Loucy (cell line): Measurements from ENCODE around the gene STXBP2.

ENCODE experiments used
- H2AFZ ChIP-seq: fragments of 200-600 bp; sonication (generic); 2 replicates; pipeline ENCODE4 v1.6.0; 2016; ENCODE audit warnings: antibody characterized with exemption, mild to moderate bottlenecking, low read length, moderate library complexity
- H3F3A ChIP-seq: fragments of 200-600 bp; 2 replicates; pipeline ENCODE4 v1.6.0; 2016; ENCODE audit warnings: antibody characterized with exemption, low read depth, mild to moderate bottlenecking
- H3K27me3 ChIP-seq: fragments of 200-600 bp; sonication (generic); 2 replicates; pipeline ENCODE4 v1.6.1; 2014; ENCODE audit warnings: low read length, mild to moderate bottlenecking; ENCODE audit not compliant: insufficient read depth, poor library complexity, severe bottlenecking
- H3K36me3 ChIP-seq: fragments of 200-600 bp; sonication (generic); 2 replicates; pipeline ENCODE4 v1.6.1; 2016; ENCODE audit warnings: low read length; ENCODE audit not compliant: insufficient read depth
- H3K4me1 ChIP-seq: fragments of 200-600 bp; sonication (generic); 2 replicates; pipeline ENCODE4 v1.5.1; 2014; ENCODE audit warnings: low read length, mild to moderate bottlenecking; ENCODE audit not compliant: insufficient read depth, poor library complexity, severe bottlenecking
- H3K4me2 ChIP-seq: fragments of 200-600 bp; sonication (generic); 2 replicates; pipeline ENCODE4 v1.6.0; 2014; ENCODE audit warnings: antibody characterized with exemption, low read length, low read depth, mild to moderate bottlenecking; ENCODE audit not compliant: poor library complexity, severe bottlenecking
- H3K4me3 ChIP-seq: fragments of 200-600 bp; sonication (generic); 2 replicates; pipeline ENCODE4 v1.5.1; 2014; ENCODE audit warnings: low read length, mild to moderate bottlenecking, mixed read lengths; ENCODE audit not compliant: poor library complexity, severe bottlenecking
- H3K79me2 ChIP-seq: fragments of 200-600 bp; sonication (generic); 2 replicates; pipeline ENCODE4 v1.6.1; 2014; ENCODE audit warnings: low read length; ENCODE audit not compliant: insufficient read depth
- H3K9ac ChIP-seq: fragments of 200-600 bp; sonication (generic); 2 replicates; pipeline ENCODE4 v1.6.0; 2014; ENCODE audit warnings: mild to moderate bottlenecking, low read depth, low read length, moderate library complexity; ENCODE audit not compliant: poor library complexity, severe bottlenecking
- H3K9me2 ChIP-seq: fragments of 200-600 bp; sonication (generic); replicated peaks from 2 replicates; pipeline ENCODE4 v1.6.1; 2016; ENCODE audit warnings: low read depth, low read length, mixed read lengths
- H3K9me3 ChIP-seq: fragments of 200-600 bp; sonication (generic); 2 replicates; pipeline ENCODE4 v1.6.1; 2014; ENCODE audit warnings: mild to moderate bottlenecking, antibody characterized with exemption, low read length, low read depth; ENCODE audit not compliant: insufficient read depth
- H4K20me1 ChIP-seq: fragments of 200-600 bp; sonication (generic); 2 replicates; pipeline ENCODE4 v1.6.0; 2014; ENCODE audit warnings: antibody characterized with exemption, low read length, mild to moderate bottlenecking; ENCODE audit not compliant: insufficient read depth, poor library complexity, severe bottlenecking
- CTCF ChIP-seq: fragments of 200-600 bp; sonication (generic); conservative IDR thresholded peaks from 2 replicates; pipeline ENCODE4 v1.5.1; 2014; ENCODE audit warnings: mild to moderate bottlenecking, antibody characterized with exemption, low read length
- EZH2phosphoT487 ChIP-seq: fragments of 200-600 bp; IDR thresholded peaks from 2 replicates; pipeline ENCODE4 v1.6.1; 2018; ENCODE audit warnings: antibody characterized with exemption, mild to moderate bottlenecking, moderate library complexity, borderline replicate concordance

Gene STXBP2

GRCh38 chr19:7682175-7682855 lies 45.4 kb downstream of the STXBP2 start:
- TF ChIP-seq EZH2phosphoT487 (no peak), CTCF (no peak)
- Histone ChIP-seq H3K9me2 (no peaks in the 10 kb centered on the region), H3K4me1 (peaks cover 26% of the 10 kb centered on the region), H3F3A (no peaks in the 10 kb centered on the region), H3K9ac (peak overlapping the region; percentile 92), H2AFZ (no peak overlapping the region), H3K27me3 (no peaks in the 10 kb centered on the region), H3K36me3 (no peaks in the 10 kb centered on the region; the same call in 1 of the 2 replicates), H3K79me2 (peaks cover 28% of the 10 kb centered on the region), H3K4me2 (peak overlapping the region; percentile 89), H3K4me3 (peak overlapping the region; percentile 95), H3K9me3 (no peaks in the 10 kb centered on the region), H4K20me1 (peaks cover 17% of the 10 kb centered on the region)

GRCh38 chr19:7685546-7686445 lies 48.9 kb downstream of the STXBP2 start:
- H3K9ac ChIP-seq: no peak overlapping the region
- peaks cover 17% of the 10 kb centered on the region for H4K20me1 ChIP-seq
- peaks cover 27% of the 10 kb centered on the region for H3K79me2 ChIP-seq
- H3K4me2 ChIP-seq: no peak overlapping the region
- no peaks in the 10 kb centered on the region; the same call in 1 of the 2 replicates for H3K36me3 ChIP-seq
- H3K27me3 ChIP-seq: no peaks in the 10 kb centered on the region
- no peaks in the 10 kb centered on the region for H3K9me3 ChIP-seq
- H3K9me2 ChIP-seq: no peaks in the 10 kb centered on the region
- peaks cover 4% of the 10 kb centered on the region for H3K4me1 ChIP-seq
- no peak overlapping the region for H2AFZ ChIP-seq
- H3K4me3 ChIP-seq: no peak overlapping the region
- no peaks in the 10 kb centered on the region for H3F3A ChIP-seq
- no peak for TF ChIP-seq CTCF
- TF ChIP-seq EZH2phosphoT487: no peak

GRCh38 chr19:7687177-7687576 lies 50.3 kb downstream of the STXBP2 start:
- H3K36me3 ChIP-seq: no peaks in the 10 kb centered on the region; the same call in 1 of the 2 replicates
- H3F3A ChIP-seq: no peaks in the 10 kb centered on the region

More at GRCh38 chr19:7687177-7687576, 50.3 kb downstream of the STXBP2 start:
- H3K9me2 ChIP-seq: no peaks in the 10 kb centered on the region
- H2AFZ ChIP-seq: no peak overlapping the region
- H3K9ac ChIP-seq: no peak overlapping the region
- H3K9me3 ChIP-seq: no peaks in the 10 kb centered on the region
- no peaks in the 10 kb centered on the region for H3K27me3 ChIP-seq
- TF ChIP-seq CTCF (no peak), EZH2phosphoT487 (no peak)
- no peaks in the 10 kb centered on the region for H3K4me1 ChIP-seq
- peaks cover 14% of the 10 kb centered on the region for H3K79me2 ChIP-seq
- H3K4me3 ChIP-seq: no peak overlapping the region
- no peak overlapping the region for H3K4me2 ChIP-seq
- peaks cover 7% of the 10 kb centered on the region for H4K20me1 ChIP-seq
